Karpas-422 (cell line): ENCODE results near the gene MFRP. TPM values are rescaled to one million over a fixed set of nuclear protein-coding genes. Genes with fewer than 3 reads are reported as not detected.

Source experiments
- DNase-seq: peaks from one replicate; pipeline ENCODE4 v3.0.0-alpha.2; 2015
- H2AFZ ChIP-seq: fragments of 200-600 bp; sonication (generic); 2 replicates; pipeline ENCODE4 v1.6.1; 2014; ENCODE audit warnings: antibody characterized with exemption, low read length, mixed read lengths
- H3K27ac ChIP-seq: fragments of 200-600 bp; sonication (generic); 2 replicates; pipeline ENCODE4 v1.5.1; 2014; ENCODE audit warnings: mild to moderate bottlenecking, low read length, moderate library complexity
- H3K27me3 ChIP-seq: fragments of 200-600 bp; sonication (generic); 2 replicates; pipeline ENCODE4 v1.6.1; 2014; ENCODE audit warnings: low read length, mixed read lengths
- H3K36me3 ChIP-seq: fragments of 200-600 bp; sonication (generic); 2 replicates; pipeline ENCODE4 v1.6.1; 2014; ENCODE audit warnings: low read length, mixed read lengths; ENCODE audit not compliant: insufficient read depth
- H3K4me1 ChIP-seq: fragments of 200-600 bp; sonication (generic); 2 replicates; pipeline ENCODE4 v1.6.1; 2014; ENCODE audit warnings: mild to moderate bottlenecking, low read length, mixed read lengths
- H3K4me2 ChIP-seq: fragments of 200-600 bp; sonication (generic); 2 replicates; pipeline ENCODE4 v1.6.1; 2014; ENCODE audit warnings: low read length, low read depth, mild to moderate bottlenecking; ENCODE audit not compliant: poor library complexity, severe bottlenecking
- H3K4me3 ChIP-seq: fragments of 200-600 bp; sonication (generic); 2 replicates; pipeline ENCODE4 v1.5.1; 2014; ENCODE audit warnings: mild to moderate bottlenecking, antibody characterized with exemption, low read length, mixed read lengths
- H3K79me2 ChIP-seq: fragments of 200-600 bp; sonication (generic); 2 replicates; pipeline ENCODE4 v1.6.1; 2014; ENCODE audit warnings: mild to moderate bottlenecking, low read length, mixed read lengths
- H3K9ac ChIP-seq: fragments of 200-600 bp; sonication (generic); 2 replicates; pipeline ENCODE4 v1.6.0; 2014; ENCODE audit warnings: low read length
- H3K9me2 ChIP-seq: fragments of 200-600 bp; sonication (generic), shearing (Covaris generic); replicated peaks from 2 replicates; pipeline ENCODE4 v1.6.0; 2014; ENCODE audit warnings: mild to moderate bottlenecking, low read length, moderate library complexity; ENCODE audit not compliant: insufficient read depth
- H3K9me3 ChIP-seq: fragments of 300-700, 200-600 bp; sonication (generic); 2 replicates; pipeline ENCODE4 v1.6.1; 2014; ENCODE audit warnings: low read length, mixed read lengths
- H4K20me1 ChIP-seq: fragments of 200-600 bp; sonication (generic); 2 replicates; pipeline ENCODE4 v1.6.1; 2014; ENCODE audit warnings: mild to moderate bottlenecking, antibody characterized with exemption, low read length, low read depth; ENCODE audit not compliant: insufficient read depth
- total RNA-seq: library from RNA; depleted of rRNA; stranded (reverse); fragments of >200 nt; shearing (Covaris generic); gene quantifications from 2 replicates; pipeline ENCODE4 v1.2.3, GENCODE V29; 2014; ENCODE audit warnings: low replicate concordance

Gene MFRP
- total RNA-seq, 1 experiment from 2014 or later = not detected

DNA sequence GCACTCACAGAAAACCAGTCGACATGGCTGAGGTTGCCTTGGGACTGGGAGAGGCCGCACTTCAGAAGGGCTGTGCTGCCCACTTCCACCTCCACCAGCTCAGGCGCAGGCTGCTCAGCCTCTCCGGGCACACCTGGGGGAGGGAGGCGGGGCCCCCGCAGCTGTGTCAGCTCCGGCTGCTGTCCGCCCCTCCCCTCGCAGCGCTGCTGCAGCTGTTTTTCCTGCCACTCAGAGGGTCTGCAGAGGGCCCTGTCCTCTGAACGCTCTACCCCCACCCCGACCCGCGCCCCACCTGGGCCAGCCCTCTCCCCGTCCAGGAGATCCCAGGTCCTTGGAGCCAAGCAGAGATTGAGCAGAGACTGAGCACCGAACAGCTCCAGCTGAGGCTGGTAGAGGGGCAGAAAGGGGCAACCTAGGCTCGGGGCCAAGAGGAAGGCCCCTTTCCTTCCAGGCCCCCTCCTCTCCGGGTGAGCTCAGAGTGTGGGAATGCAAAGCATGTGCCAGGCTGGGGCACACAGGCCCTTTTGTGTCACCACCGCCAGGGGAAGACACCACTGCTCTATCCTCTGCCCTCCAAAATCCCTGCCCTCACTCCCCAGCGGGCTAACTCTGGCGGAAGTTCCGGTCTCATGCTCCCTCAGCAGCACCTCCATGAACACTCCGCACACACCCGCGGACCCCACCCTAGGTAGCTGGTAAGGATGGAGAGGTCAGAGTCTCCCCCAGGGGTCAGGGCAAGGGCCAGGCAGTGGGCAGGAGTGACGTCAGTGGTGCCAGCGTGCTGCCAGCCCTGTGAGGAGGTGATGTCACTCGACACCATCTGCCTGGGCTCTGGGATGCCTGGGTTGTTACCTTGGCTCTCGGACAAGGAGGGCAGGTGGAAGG lies 31.1 kb downstream of the MFRP start:
- peak overlapping the region; percentile 65 for H3K4me3 ChIP-seq
- no peak overlapping the region for H3K27ac ChIP-seq
- peak overlapping the region; percentile 78 for H3K4me2 ChIP-seq
- peaks cover 43% of the 10 kb centered on the region for H3K4me1 ChIP-seq
- no peak overlapping the region; the same call in 1 of the 2 replicates for H2AFZ ChIP-seq
- no peaks in the 10 kb centered on the region for H3K36me3 ChIP-seq
- H3K9ac ChIP-seq = peak overlapping the region; percentile 54
- no peaks in the 10 kb centered on the region for H4K20me1 ChIP-seq
- no peaks in the 10 kb centered on the region for H3K79me2 ChIP-seq
- no peaks in the 10 kb centered on the region for H3K9me3 ChIP-seq
- no peaks in the 10 kb centered on the region for H3K9me2 ChIP-seq
- peak; percentile 71 for DNase-seq
- no peaks in the 10 kb centered on the region for H3K27me3 ChIP-seq

DNA sequence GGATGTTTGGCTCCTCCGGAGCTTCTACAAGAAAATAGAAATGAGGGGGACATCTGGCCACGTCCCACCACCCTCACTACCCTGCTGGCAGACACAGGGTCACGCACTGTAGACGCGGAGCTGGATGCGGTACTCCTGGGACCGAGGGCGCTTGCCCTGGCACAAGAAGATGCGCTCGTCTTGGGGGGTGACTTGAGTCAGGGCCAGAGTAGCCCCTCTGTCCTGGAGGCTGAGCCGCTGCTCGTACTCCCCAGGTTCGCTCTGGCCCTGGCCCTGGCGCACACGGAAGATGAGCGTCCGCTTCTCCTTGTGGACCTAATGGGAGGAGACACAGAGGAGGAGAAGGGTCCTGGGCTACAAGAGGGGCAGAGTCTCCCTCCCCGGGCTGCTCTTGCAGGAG lies 31.8 kb downstream of the MFRP start:
- Histone ChIP-seq H3K27ac (no peak overlapping the region), H3K4me3 (no peak overlapping the region), H3K4me2 (peak overlapping the region; percentile 78), H3K9ac (no peak overlapping the region), H3K9me2 (no peaks in the 10 kb centered on the region), H3K4me1 (peaks cover 40% of the 10 kb centered on the region), H3K27me3 (no peaks in the 10 kb centered on the region), H3K79me2 (no peaks in the 10 kb centered on the region), H4K20me1 (no peaks in the 10 kb centered on the region), H3K9me3 (no peaks in the 10 kb centered on the region), H2AFZ (no peak overlapping the region), H3K36me3 (no peaks in the 10 kb centered on the region)
- no peak for DNase-seq

DNA sequence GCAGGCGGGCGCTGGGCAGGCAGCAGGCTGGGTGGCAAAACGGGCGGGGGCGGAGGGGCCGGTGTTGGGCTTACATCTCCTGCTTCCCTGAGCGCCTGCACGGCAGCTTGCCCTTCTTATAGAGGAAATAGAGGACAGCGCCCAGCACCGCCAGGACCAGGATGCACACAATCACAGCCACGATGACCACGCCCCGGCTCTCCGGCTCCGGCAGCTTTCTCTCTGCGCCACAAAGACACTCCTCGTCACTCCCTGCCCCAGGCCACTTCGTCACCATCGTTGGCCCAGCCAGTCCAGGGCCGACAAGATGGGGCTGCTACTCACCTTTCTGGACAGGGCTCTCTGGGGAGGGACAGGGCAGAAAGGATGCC lies 35.8 kb downstream of the MFRP start:
- H3K27ac ChIP-seq = no peak overlapping the region
- H3K9ac ChIP-seq = no peak overlapping the region
- no peaks in the 10 kb centered on the region for H3K27me3 ChIP-seq
- no peaks in the 10 kb centered on the region for H3K9me2 ChIP-seq
- no peaks in the 10 kb centered on the region for H3K9me3 ChIP-seq
- H3K79me2 ChIP-seq = no peaks in the 10 kb centered on the region
- DNase-seq = no peak
- no peaks in the 10 kb centered on the region for H4K20me1 ChIP-seq
- H2AFZ ChIP-seq = no peak overlapping the region
- H3K4me1 ChIP-seq = peaks cover 10% of the 10 kb centered on the region
- H3K4me3 ChIP-seq = no peak overlapping the region
- H3K36me3 ChIP-seq = no peaks in the 10 kb centered on the region
- H3K4me2 ChIP-seq = no peak overlapping the region

DNA sequence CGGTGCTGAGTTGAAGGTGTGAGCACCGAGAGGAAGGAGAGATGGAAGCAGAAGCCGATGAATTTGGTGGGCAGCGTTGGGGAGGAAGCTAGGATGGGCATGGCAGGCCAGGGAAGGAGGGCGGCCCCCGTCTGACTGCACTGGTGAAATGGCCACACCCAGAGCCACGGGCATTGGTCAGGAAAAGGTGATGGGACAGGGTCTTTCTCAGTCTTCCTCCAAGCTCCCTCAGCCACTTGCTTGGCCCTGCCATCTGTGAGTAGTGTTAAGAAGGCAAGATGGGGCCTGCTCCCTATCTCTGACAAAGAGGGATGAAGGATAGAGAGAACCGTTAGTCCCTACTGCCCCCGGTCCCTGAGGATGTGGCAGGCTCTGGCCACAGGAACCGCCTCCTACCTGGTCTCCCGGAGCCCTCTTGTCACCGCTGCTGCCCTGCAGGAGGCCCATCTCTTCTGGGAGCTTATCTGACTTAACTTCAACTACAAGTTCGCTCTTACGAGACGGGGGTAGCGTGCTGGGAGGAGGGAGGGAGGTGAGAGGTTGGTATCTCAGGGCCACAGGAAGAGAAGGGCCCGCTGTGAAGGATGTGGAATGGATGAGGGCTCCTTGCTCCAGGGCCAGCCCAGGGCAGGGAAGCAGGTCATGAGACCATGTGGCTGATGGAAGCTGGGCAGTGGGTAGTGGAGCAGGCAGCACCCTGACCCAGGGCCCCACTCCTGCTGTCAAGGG lies 36.4 kb downstream of the MFRP start:
- no peak overlapping the region for H3K4me3 ChIP-seq
- no peaks in the 10 kb centered on the region for H3K9me2 ChIP-seq
- H3K27ac ChIP-seq = no peak overlapping the region
- H2AFZ ChIP-seq = no peak overlapping the region
- no peak overlapping the region for H3K9ac ChIP-seq
- H3K27me3 ChIP-seq = no peaks in the 10 kb centered on the region
- H3K36me3 ChIP-seq = no peaks in the 10 kb centered on the region
- no peaks in the 10 kb centered on the region for H4K20me1 ChIP-seq
- H3K79me2 ChIP-seq = no peaks in the 10 kb centered on the region
- H3K4me1 ChIP-seq = peaks cover 5% of the 10 kb centered on the region
- no peak overlapping the region for H3K4me2 ChIP-seq
- no peaks in the 10 kb centered on the region for H3K9me3 ChIP-seq
- no peak for DNase-seq

DNA sequence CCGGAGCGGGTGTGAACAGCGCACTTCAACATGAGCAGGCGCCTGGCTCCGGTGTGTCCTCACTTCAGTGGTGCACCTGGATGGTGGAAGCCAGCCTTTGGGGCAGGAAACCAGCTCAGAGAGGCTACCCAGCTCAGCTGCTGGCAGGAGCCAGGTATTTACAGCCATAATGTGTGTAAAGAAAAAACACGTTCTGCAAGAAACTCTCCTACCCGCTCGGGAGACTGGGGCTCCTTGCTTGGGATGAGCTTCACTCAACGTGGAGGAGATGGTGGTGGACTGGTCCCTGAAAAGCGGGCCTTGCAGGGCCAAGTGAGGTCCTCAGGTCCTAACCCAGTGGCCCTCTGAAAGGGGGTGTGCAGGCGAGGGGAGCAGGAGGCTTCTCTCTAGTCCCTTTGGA lies 37.1 kb downstream of the MFRP start:
- Histone ChIP-seq H3K4me2 (no peak overlapping the region), H3K27ac (no peak overlapping the region), H2AFZ (no peak overlapping the region), H3K4me3 (no peak overlapping the region), H3K9ac (no peak overlapping the region), H3K79me2 (no peaks in the 10 kb centered on the region), H3K4me1 (no peaks in the 10 kb centered on the region), H3K9me2 (no peaks in the 10 kb centered on the region), H3K27me3 (no peaks in the 10 kb centered on the region), H3K36me3 (no peaks in the 10 kb centered on the region), H3K9me3 (no peaks in the 10 kb centered on the region), H4K20me1 (no peaks in the 10 kb centered on the region)
- peak; percentile 14 for DNase-seq

DNA sequence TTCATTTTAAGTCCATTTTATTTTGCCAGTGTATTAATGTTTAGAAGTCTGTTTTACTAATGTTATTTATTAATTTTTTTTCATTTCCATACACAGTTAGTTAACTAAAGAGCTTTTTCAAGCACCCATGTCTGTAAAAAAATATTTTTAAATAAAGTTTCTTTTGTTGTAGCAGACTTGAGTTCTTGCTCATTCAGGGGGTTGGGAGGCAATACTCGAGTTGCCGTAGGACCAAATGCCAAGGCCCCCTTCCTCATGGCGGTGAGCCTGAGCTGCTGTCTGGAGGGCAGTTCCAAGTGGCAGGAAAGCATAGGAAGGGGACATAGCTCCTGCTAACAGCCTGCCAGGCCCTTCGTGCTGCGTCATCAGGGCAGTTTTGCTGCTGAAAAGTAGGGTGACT lies 38.5 kb downstream of the MFRP start:
- no peak overlapping the region for H2AFZ ChIP-seq
- H3K4me2 ChIP-seq = no peak overlapping the region
- no peaks in the 10 kb centered on the region for H3K4me1 ChIP-seq
- peak; percentile 11 for DNase-seq
- no peak overlapping the region for H3K27ac ChIP-seq
- no peaks in the 10 kb centered on the region for H4K20me1 ChIP-seq
- no peaks in the 10 kb centered on the region for H3K27me3 ChIP-seq
- no peaks in the 10 kb centered on the region for H3K9me2 ChIP-seq
- H3K79me2 ChIP-seq = no peaks in the 10 kb centered on the region
- no peak overlapping the region for H3K9ac ChIP-seq
- H3K4me3 ChIP-seq = no peak overlapping the region
- H3K9me3 ChIP-seq = no peaks in the 10 kb centered on the region
- H3K36me3 ChIP-seq = no peaks in the 10 kb centered on the region; the same call in 1 of the 2 replicates

DNA sequence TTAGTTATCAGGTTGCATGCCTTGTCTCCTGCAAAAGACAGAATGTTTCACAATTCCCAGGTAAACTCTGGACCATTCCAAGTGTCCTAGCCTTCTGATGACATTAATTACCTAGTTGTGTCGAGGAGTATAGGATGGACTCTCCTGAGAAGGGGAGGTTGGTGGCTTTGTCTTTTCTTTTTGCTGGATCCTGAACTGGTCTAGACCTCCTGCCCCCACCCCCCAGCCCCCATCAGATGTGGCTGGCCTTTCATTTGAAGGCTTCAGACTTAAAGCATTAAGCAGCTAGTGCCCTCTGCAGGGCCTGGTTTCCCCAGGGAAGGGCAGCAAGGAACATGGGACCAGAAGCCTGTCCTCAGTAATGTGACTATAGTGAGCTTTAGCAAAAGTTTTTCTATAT lies 39.3 kb downstream of the MFRP start:
- Histone ChIP-seq H4K20me1 (no peaks in the 10 kb centered on the region), H3K9ac (no peak overlapping the region), H3K4me1 (no peaks in the 10 kb centered on the region), H3K9me2 (no peaks in the 10 kb centered on the region), H3K9me3 (no peaks in the 10 kb centered on the region), H3K36me3 (no peaks in the 10 kb centered on the region; the same call in 1 of the 2 replicates), H3K79me2 (no peaks in the 10 kb centered on the region), H3K27me3 (no peaks in the 10 kb centered on the region), H3K4me2 (no peak overlapping the region), H2AFZ (no peak overlapping the region), H3K4me3 (no peak overlapping the region), H3K27ac (no peak overlapping the region)
- DNase-seq = peak; percentile 36

DNA sequence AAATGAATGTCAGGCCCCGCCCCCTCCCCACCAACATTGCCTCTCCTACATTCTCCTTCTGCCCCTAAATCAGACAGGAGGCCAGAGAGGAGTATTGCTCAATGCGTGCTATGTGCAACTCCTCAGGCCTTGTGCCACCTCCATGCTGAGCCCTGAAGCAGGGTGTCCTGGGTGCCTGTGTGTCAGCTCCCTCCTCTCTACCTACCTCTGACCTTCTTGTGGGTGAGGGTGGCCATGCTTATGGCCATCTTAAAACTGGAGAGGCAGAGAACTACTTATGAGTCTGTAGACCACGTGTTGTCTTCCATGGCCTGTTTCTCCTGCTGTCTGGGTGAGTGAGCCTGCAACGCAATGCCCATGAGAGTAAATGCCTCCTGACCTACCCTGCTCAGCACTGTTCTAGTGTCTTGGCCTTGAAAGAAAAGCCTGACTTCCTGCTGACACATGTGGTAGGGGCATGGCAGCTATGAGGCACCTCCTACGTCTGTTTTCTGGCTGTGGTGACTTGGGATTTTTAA lies 40.1 kb downstream of the MFRP start:
- H2AFZ ChIP-seq = no peak overlapping the region
- H3K4me1 ChIP-seq = no peaks in the 10 kb centered on the region
- H4K20me1 ChIP-seq = no peaks in the 10 kb centered on the region
- no peak overlapping the region for H3K4me3 ChIP-seq
- no peak overlapping the region for H3K27ac ChIP-seq
- H3K36me3 ChIP-seq = no peaks in the 10 kb centered on the region; the same call in 1 of the 2 replicates
- no peaks in the 10 kb centered on the region for H3K27me3 ChIP-seq
- no peaks in the 10 kb centered on the region for H3K9me3 ChIP-seq
- H3K9me2 ChIP-seq = no peaks in the 10 kb centered on the region
- H3K4me2 ChIP-seq = no peak overlapping the region
- H3K79me2 ChIP-seq = no peaks in the 10 kb centered on the region
- no peak for DNase-seq
- no peak overlapping the region for H3K9ac ChIP-seq
